ENCODE measurements around the gene STRAP.

STRAP gene, protein sequence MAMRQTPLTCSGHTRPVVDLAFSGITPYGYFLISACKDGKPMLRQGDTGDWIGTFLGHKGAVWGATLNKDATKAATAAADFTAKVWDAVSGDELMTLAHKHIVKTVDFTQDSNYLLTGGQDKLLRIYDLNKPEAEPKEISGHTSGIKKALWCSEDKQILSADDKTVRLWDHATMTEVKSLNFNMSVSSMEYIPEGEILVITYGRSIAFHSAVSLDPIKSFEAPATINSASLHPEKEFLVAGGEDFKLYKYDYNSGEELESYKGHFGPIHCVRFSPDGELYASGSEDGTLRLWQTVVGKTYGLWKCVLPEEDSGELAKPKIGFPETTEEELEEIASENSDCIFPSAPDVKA

DNA sequence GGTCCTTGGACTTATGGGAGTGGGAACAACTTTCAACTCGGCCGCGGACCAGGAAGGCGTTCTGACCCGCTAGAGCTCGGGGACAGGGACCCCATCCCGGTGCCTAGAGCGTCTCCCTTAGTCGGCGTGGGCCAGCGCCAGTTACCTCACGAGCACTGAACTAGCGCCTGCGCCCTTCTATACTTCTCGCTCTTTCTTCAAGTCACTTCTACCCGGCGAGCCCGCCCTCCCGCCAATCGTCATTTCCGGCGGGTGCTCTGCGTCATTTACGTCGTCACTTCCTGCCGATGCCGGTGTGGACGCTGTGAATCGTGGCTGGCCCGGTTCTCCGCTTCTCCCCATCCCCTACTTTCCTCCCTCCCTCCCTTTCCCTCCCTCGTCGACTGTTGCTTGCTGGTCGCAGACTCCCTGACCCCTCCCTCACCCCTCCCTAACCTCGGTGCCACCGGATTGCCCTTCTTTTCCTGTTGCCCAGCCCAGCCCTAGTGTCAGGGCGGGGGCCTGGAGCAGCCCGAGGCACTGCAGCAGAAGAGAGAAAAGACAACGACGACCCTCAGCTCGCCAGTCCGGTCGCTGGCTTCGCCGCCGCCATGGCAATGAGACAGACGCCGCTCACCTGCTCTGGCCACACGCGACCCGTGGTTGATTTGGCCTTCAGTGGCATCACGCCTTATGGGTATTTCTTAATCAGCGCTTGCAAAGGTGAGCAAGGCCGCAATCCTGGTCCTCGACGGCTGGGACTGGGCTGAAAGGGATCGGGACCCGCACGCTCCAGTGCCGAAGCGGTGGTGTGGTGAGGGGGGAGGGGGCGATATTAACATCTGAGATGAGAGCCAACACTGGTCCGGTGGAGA, at the start of gene STRAP:
Gene STRAP (plus strand): TSS at position 270 of the 854 bp plus-strand sequence. CDS start 321 bp downstream, at position 591.
- H3K27ac Mint-ChIP-seq, result peak within 1 kb of the TSS; percentile 99
- no peaks in the 10 kb centered on the region for H3K9me3 Mint-ChIP-seq
- peak; percentile 98 for DNase-seq
- H3K27me3 Mint-ChIP-seq, result no peaks in the 10 kb centered on the region
- peak within 1 kb of the TSS; percentile 97 for H3K4me3 Mint-ChIP-seq
- peaks cover 56% of the 10 kb centered on the region for H3K36me3 Mint-ChIP-seq (ENCODE audit: low read depth)
- H3K4me1 Mint-ChIP-seq (ENCODE audit: low read depth), result peaks cover 52% of the 10 kb centered on the region

DNA sequence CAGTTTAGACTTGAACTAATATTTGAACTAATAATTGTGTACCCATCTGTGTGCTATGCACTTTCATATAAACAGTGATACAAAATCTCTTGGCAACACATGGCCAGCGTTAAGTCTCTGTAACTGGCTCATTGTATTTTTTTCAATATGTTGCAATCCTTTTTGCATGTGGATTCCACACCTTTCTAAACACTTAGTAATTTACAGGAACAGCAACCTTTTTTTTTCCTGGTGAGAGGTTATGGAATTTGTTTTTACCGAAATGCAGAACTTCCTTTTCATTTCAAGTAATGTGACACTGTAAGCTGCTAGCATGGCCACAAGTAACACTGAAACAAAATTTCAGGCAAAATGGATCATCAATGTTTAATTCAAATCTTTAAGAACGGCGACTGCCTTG, 47.6 kb upstream of the STRAP start:
- Mint-ChIP-seq H3K4me1 (ENCODE audit: low read depth) (no peaks in the 10 kb centered on the region), H3K27ac (no peak overlapping the region), H3K9me3 (no peaks in the 10 kb centered on the region), H3K4me3 (no peak overlapping the region), H3K36me3 (ENCODE audit: low read depth) (no peaks in the 10 kb centered on the region), H3K27me3 (peaks cover 12% of the 10 kb centered on the region)
- DNase-seq, result no peak

DNA sequence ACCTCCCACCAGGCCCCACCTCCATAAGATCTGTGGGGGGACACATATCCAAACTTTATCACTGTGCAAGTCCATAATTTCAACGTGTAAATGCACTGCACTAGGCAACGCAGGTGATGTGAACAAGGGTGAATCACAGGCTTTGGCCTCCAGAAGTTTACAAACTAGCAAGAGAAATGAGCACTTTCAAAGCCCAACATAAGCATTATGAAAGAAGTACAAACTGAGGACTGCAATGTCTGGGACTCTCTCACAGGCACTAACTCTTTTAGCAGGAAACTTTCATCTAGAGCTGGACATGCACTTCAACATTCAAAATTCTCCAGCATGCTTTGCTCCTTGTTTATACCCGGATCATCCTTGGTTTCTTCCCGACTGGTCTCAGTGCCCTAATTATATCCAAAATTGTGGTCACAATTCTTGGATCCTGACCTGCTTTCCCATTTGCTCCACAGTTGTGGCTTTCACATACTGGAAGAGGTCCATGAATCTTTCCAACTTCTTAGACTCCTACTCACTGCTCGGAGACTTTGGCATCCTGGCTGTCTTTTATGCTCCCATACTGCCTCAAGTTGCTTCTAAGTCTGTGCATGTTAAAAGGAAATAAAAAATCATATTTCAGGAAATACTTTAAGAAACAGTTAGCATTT, 44.9 kb upstream of the STRAP start:
- no peak overlapping the region for H3K27ac Mint-ChIP-seq
- H3K4me1 Mint-ChIP-seq (ENCODE audit: low read depth), result no peaks in the 10 kb centered on the region
- H3K9me3 Mint-ChIP-seq, result no peaks in the 10 kb centered on the region
- H3K36me3 Mint-ChIP-seq (ENCODE audit: low read depth), result no peaks in the 10 kb centered on the region
- no peak overlapping the region for H3K4me3 Mint-ChIP-seq
- no peak for DNase-seq
- peaks cover 18% of the 10 kb centered on the region for H3K27me3 Mint-ChIP-seq

DNA sequence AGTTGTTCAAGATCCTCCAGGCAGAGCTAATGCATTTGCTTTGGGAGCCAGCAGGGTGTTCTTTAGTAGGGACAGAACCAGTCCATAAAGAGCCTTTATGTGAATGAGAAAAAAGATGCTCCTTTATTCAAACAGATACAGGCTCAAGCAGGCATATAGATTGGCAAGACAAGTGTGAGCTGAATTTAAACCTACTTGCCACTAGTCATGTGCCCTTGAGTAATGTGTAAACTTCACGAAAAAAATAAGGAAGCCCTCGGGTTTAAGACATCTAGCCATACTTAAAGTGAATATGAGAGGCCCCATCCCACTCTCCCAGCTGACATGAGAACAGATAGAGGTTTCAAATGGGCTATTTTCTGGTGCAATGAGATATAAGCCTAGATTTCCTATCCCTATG, 43.1 kb upstream of the STRAP start:
- peaks cover 22% of the 10 kb centered on the region for H3K27me3 Mint-ChIP-seq
- H3K36me3 Mint-ChIP-seq (ENCODE audit: low read depth), result no peaks in the 10 kb centered on the region
- H3K9me3 Mint-ChIP-seq, result no peaks in the 10 kb centered on the region
- no peak overlapping the region for H3K4me3 Mint-ChIP-seq
- DNase-seq, result no peak
- H3K4me1 Mint-ChIP-seq (ENCODE audit: low read depth), result no peaks in the 10 kb centered on the region
- H3K27ac Mint-ChIP-seq, result no peak overlapping the region

DNA sequence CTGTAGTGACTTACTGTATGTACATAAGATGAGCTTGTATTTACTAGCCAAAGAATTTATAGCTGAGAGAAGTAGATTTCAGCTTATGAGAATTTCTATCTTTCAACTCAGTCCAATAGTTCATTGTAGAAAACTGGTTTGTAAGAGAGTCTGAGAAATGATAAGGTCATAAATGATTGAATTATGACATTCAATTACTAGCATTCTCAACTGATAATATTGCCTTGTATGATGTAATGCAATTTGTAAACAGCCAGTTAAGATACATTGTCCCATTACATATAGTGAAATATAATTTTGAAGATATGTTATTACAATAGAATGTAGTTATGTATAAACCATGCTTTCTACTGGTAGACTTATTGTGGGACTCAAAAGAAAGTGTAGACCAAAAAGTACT, 42.5 kb upstream of the STRAP start:
- no peak overlapping the region for H3K4me3 Mint-ChIP-seq
- no peaks in the 10 kb centered on the region for H3K36me3 Mint-ChIP-seq (ENCODE audit: low read depth)
- no peak overlapping the region for H3K27ac Mint-ChIP-seq
- peaks cover 25% of the 10 kb centered on the region for H3K27me3 Mint-ChIP-seq
- H3K9me3 Mint-ChIP-seq, result no peaks in the 10 kb centered on the region
- DNase-seq, result no peak
- no peaks in the 10 kb centered on the region for H3K4me1 Mint-ChIP-seq (ENCODE audit: low read depth)

DNA sequence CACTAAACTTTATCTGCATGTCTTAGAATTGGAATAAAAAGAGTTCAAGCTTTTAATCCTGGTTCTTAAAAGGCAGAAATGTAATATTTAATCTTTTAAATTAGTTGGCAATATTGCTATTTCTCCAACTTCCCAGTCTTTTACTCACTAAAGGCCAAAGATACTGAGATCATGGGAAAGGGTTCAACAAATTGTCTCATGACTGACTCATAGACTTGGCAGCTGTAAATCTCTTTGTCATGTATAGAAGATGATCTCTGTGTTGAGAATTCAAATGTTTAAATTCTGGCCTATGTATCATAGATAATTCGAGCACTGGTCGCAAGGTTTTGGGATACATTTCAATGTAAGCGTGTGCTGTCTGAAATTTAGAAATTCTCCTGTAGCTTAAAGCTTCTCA, 40.1 kb upstream of the STRAP start:
- Mint-ChIP-seq H3K4me1 (ENCODE audit: low read depth) (no peaks in the 10 kb centered on the region), H3K4me3 (no peak overlapping the region), H3K27me3 (peaks cover 20% of the 10 kb centered on the region), H3K9me3 (no peaks in the 10 kb centered on the region), H3K36me3 (ENCODE audit: low read depth) (no peaks in the 10 kb centered on the region), H3K27ac (no peak overlapping the region)
- DNase-seq, result no peak

DNA sequence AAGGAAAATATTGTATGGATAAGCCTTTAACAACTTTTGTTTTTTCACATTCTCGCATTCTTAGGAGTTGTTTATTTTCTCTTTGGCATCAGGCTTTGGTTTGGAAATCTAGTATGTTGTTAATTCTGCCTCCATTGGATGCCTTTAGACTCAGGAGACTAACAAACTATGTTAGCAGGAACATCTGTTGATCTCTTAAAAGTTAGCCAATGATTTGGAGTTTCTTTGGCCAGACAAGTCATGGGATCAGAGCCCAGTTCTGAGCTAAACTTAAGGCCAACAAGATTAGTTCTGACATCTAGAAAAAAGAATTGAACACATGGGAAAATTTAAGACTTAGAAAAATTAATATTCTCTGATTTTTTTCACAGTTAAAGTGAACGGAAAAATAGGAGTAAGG, 35.3 kb upstream of the STRAP start:
- Mint-ChIP-seq H3K27ac (no peak overlapping the region), H3K36me3 (ENCODE audit: low read depth) (no peaks in the 10 kb centered on the region), H3K4me3 (no peak overlapping the region), H3K9me3 (no peaks in the 10 kb centered on the region), H3K27me3 (peaks cover 7% of the 10 kb centered on the region), H3K4me1 (ENCODE audit: low read depth) (no peaks in the 10 kb centered on the region)
- no peak for DNase-seq

DNA sequence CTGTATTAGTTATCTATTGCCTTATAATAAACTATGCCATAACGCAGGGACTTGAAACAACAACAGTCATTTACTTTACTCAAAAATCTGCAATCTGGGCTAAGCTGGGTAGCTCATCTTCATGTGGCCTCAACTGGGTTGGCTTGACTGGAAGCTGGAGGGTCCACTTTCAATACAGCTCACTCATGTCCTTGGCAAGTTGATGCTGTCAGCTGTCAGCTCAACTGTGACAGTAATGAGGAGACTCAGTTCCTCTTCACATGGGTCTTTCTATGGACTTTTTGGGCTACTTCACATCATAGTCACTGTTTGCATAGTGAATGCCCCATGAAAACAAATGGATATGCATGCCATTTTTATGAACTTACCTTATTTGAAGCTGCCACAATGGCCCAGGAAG, 33.6 kb upstream of the STRAP start:
- Mint-ChIP-seq H3K4me3 (no peak overlapping the region), H3K27me3 (peaks cover 5% of the 10 kb centered on the region)

DNA sequence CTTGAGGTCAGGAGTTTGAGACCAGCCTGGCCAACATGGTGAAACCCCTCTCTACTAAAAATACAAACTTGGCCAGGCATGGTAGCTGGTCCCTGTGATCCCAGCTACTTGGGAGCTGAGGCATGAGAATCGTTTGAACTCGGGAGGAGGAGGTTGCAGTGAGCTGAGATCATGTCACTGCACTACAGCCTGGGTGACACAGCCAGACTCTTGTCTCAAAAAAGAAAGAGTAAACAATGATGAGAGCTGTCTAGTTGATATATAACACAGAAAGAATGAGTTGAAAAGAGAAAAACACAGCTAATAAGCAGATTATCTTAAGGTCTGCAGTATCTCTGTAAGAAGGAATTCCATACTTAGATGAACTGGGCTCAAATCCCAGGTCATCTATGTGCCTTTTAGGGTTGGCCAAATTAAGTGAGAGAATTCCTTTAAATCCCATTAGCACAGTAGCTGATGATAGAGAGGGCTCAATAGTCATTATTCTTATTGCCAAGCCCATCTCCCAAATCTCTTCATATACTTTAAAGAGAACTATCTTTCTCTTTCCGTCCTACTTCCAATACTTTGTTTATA, 31.1 kb upstream of the STRAP start:
- no peaks in the 10 kb centered on the region for H3K27me3 Mint-ChIP-seq
- H3K4me1 Mint-ChIP-seq (ENCODE audit: low read depth), result no peaks in the 10 kb centered on the region
- H3K4me3 Mint-ChIP-seq, result no peak overlapping the region
- H3K27ac Mint-ChIP-seq, result no peak overlapping the region
- no peaks in the 10 kb centered on the region for H3K9me3 Mint-ChIP-seq
- no peak for DNase-seq
- H3K36me3 Mint-ChIP-seq (ENCODE audit: low read depth), result no peaks in the 10 kb centered on the region

More for the DNA sequence above, 33.6 kb upstream of the STRAP start:
- Mint-ChIP-seq H3K9me3 (no peaks in the 10 kb centered on the region), H3K4me1 (ENCODE audit: low read depth) (no peaks in the 10 kb centered on the region), H3K27ac (no peak overlapping the region), H3K36me3 (ENCODE audit: low read depth) (no peaks in the 10 kb centered on the region)
- DNase-seq, result no peak

DNA sequence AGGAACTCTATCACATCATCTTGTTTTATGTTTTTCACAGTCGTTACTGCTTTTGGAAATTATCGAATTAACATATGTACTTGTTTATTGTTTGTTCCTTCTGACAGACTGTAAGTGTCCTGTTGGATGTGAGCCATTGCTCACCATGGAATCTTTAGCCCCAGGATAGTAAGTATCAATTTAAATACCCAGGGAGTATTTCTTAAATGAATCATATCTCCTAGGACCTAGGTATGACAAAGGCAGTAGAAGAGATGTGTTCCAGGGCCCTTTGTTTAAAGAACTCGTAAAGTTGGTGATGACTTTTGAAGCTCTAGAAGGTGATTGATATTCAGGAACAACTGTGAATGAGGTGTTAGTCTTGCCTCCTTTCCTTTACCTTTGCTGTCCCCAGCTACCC, 30.3 kb upstream of the STRAP start:
- Mint-ChIP-seq H3K9me3 (no peaks in the 10 kb centered on the region), H3K4me1 (ENCODE audit: low read depth) (no peaks in the 10 kb centered on the region), H3K36me3 (ENCODE audit: low read depth) (no peaks in the 10 kb centered on the region), H3K27ac (no peak overlapping the region), H3K27me3 (no peaks in the 10 kb centered on the region), H3K4me3 (no peak overlapping the region)
- DNase-seq, result no peak

DNA sequence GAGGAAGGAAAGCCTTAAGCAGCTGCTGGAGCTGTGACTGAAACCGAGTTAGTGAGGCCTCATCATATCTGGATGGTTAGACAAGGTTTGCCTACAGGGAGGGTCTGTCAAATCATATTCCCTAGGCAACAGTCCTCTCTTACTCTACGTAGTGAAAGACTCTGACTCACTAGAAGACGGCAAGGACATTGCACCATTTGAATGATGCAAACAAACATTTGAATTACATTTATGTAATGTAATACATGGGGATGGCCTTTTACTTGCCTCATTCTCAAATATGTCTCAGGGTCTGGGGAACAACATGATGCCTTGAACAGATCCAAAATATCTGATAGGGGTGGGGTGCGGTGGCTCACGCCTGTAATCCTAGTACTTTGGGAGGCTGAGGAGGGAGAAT, 29.8 kb upstream of the STRAP start:
- H3K9me3 Mint-ChIP-seq, result no peaks in the 10 kb centered on the region
- no peak overlapping the region for H3K4me3 Mint-ChIP-seq
- H3K4me1 Mint-ChIP-seq (ENCODE audit: low read depth), result no peaks in the 10 kb centered on the region
- no peaks in the 10 kb centered on the region for H3K36me3 Mint-ChIP-seq (ENCODE audit: low read depth)
- DNase-seq, result no peak
- no peak overlapping the region for H3K27ac Mint-ChIP-seq
- no peaks in the 10 kb centered on the region for H3K27me3 Mint-ChIP-seq

DNA sequence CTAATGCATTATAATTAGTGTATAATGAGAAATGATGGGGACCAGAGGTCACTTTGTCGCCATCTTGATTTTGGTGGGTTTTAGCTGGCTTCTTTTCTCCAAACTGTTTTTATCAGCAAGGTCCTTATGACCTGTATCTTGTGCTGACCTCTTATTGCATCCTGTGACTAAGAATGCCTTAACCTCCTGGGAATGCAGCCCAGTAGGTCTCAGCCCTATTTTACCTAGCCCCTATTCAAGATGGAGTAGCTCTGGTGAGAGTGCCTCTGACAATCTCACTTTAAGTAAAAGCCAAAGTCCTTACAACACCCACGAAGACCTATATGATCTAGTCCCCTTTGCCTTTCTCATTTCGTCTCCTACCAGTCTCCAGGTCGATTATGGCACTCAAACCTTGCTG, 28.3 kb upstream of the STRAP start:
- Mint-ChIP-seq H3K27ac (no peak overlapping the region), H3K27me3 (peaks cover 2% of the 10 kb centered on the region), H3K4me1 (ENCODE audit: low read depth) (no peaks in the 10 kb centered on the region), H3K36me3 (ENCODE audit: low read depth) (no peaks in the 10 kb centered on the region), H3K4me3 (no peak overlapping the region), H3K9me3 (no peaks in the 10 kb centered on the region)
- no peak for DNase-seq

DNA sequence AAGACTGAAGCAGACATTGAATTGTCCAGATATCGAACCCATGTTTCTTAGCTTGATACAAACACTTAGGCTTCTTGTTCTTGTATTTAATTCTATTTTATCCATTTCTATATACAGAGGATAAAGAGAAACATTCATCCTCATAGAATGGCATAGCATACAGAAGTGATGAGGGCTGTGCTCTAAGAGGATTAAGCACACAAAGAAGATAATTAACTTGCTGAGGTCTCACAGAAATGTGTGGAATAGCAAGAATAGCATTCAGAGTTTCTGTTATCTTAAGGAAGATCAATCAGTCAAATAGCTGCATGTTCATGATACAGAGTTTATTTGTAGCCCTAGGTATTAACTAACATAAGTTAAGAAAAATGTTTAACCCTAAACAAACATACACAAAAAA, 27.3 kb upstream of the STRAP start:
- Mint-ChIP-seq H3K4me1 (ENCODE audit: low read depth) (no peaks in the 10 kb centered on the region), H3K27me3 (peaks cover 5% of the 10 kb centered on the region), H3K36me3 (ENCODE audit: low read depth) (no peaks in the 10 kb centered on the region), H3K4me3 (no peak overlapping the region), H3K9me3 (no peaks in the 10 kb centered on the region), H3K27ac (no peak overlapping the region)
- no peak for DNase-seq

DNA sequence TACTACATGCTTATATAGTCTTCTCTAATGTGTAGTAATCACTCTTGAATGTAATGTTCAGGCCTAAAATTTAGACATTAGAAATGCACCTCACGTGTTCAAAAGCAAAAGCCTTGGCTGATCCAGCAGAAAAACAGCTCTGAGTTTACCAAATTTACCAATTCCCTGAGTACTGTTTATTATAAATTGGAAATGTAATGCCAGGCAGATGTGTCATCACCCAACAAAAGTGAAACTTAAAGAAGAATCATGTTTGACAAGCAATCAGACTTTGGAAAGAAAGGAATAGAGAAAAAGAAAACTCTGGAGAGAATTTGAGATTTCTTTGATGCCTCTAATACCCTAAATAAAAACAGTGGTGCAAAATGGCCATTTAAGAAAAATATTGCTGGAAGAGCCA, 26.5 kb upstream of the STRAP start:
- Mint-ChIP-seq H3K4me1 (ENCODE audit: low read depth) (no peaks in the 10 kb centered on the region), H3K9me3 (no peaks in the 10 kb centered on the region), H3K4me3 (no peak overlapping the region), H3K27ac (no peak overlapping the region), H3K36me3 (ENCODE audit: low read depth) (no peaks in the 10 kb centered on the region), H3K27me3 (peaks cover 6% of the 10 kb centered on the region)
- DNase-seq, result no peak

All from activated T-cell treated with anti-CD3 and anti-CD28 coated beads, Interleukin-2, amount 50 U/mL, for 24 hours (primary cell).